Lower leg skin (tissue), 3 donors: ENCODE results near the gene WASF3.

Source experiments
- CTCF ChIP-seq, 3 donors: fragments of 450-650 bp; IDR thresholded peaks; one replicate each; pipeline ENCODE4 v1.5.1; 2016; ENCODE audit warnings: antibody characterized with exemption in 3 of 3, mild to moderate bottlenecking in 3 of 3, moderate library complexity in 2 of 3
- POLR2A ChIP-seq, 2 donors: fragments of 450-650 bp; IDR thresholded peaks; one replicate each; pipeline ENCODE4 v1.6.1; 2016 to 2017; ENCODE audit warnings: antibody characterized with exemption in 2 of 2, mild to moderate bottlenecking in 1 of 2, moderate library complexity in 1 of 2

GRCh38 chr13:26686285-26686684 is 128.8 kb downstream of the WASF3 start:
- TF ChIP-seq CTCF (IDR thresholded peaks at IDR 0.05): no peak
- no peak for TF ChIP-seq POLR2A (IDR thresholded peaks at IDR 0.05)
